Muscle layer of duodenum (tissue), 2 donors: ENCODE measurements around the gene KCNK10.

Source experiments
- H3K27ac ChIP-seq: one replicate; pipeline ENCODE4 v1.7.0; 2013; ENCODE audit warnings: mild to moderate bottlenecking, low read length
- H3K27me3 ChIP-seq: one replicate; pipeline ENCODE4 v1.7.0; 2013; ENCODE audit warnings: low read depth, mild to moderate bottlenecking, control low read depth, low read length
- H3K36me3 ChIP-seq, 2 donors: one replicate each; pipeline ENCODE4 v1.7.0; 2013; ENCODE audit warnings: low read length in 2 of 2, control low read depth in 1 of 2, mild to moderate bottlenecking in 1 of 2; ENCODE audit not compliant: insufficient read depth in 2 of 2, control insufficient read depth in 1 of 2
- H3K4me1 ChIP-seq, 2 donors: one replicate each; pipeline ENCODE4 v1.7.0; 2013; ENCODE audit warnings: low read length in 2 of 2, mild to moderate bottlenecking in 2 of 2, control low read depth in 1 of 2, moderate library complexity in 1 of 2; ENCODE audit not compliant: insufficient read depth in 2 of 2, control insufficient read depth in 1 of 2
- H3K4me3 ChIP-seq, 2 donors: one replicate each; pipeline ENCODE4 v1.7.0; 2013; ENCODE audit warnings: low read length in 2 of 2, low read depth in 1 of 2, mild to moderate bottlenecking in 1 of 2
- H3K9me3 ChIP-seq, 2 donors: one replicate each; pipeline ENCODE4 v1.7.0; 2013; ENCODE audit warnings: low read length in 2 of 2, control low read depth in 1 of 2, mild to moderate bottlenecking in 1 of 2; ENCODE audit not compliant: control insufficient read depth in 1 of 2
- donor health status: healthy.

Gene KCNK10

DNA sequence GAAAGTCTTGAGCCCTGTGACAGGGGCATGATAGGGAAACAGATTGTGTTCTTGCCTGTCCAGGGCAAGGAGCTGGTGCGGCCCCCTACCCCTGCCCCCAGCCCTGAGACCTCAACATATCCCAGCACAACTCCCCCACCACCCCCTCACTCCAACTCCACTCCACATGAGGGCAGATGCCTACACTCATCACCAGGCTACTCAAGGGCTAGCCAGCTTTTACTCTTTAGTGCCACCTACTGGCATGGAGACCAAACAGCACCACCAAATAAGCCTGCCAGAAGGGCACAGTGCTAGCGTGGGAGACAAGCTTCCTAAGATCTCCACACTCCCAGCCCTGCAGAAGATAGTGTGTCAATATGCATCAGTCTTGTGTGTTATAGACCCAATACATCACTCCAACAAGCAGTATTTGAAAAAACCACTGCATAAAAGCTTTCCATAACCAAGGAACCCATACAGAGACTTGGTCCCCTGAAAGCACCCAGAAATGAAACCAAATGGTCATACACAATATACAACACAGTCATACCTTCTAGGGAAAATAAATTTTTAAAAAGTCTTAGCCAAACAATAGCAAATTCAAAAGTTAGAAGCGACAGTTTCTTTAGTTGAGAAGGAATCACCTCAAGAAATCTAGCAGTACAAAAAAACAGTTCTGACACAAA lies 154.4 kb downstream of the KCNK10 start:
- Histone ChIP-seq H3K36me3 (no peaks in the 10 kb centered on the region), H3K4me1 (no peaks in the 10 kb centered on the region), H3K4me3 (no peak overlapping the region), H3K9me3 (peaks cover 0 to 7% of the 10 kb centered on the region in 2 donors), H3K27me3 (no peaks in the 10 kb centered on the region), H3K27ac (no peak overlapping the region)

DNA sequence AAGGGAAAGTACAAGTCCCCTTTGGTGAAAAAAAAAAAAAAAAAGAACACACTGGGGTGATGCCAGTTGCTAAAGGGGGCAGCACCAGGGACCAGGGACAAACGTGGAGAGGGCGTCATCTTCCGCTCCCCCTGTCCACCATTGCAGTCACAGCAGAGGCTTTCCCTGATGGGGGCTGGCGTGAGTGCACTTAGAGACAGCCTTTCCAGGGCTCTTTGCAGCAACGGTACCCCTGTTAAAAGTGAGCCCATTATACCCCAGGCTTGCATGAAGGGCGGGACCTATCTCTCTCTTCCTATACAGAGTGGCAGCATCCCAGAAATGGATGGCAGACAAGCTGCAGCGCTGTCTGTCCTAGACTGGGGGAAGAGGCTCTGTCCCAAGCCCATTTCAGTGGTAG lies 155.0 kb downstream of the KCNK10 start:
- peaks cover 0 to 7% of the 10 kb centered on the region in 2 donors for H3K9me3 ChIP-seq
- no peaks in the 10 kb centered on the region for H3K27me3 ChIP-seq
- no peak overlapping the region for H3K27ac ChIP-seq
- H3K36me3 ChIP-seq = no peaks in the 10 kb centered on the region
- H3K4me1 ChIP-seq = no peaks in the 10 kb centered on the region
- H3K4me3 ChIP-seq = no peak overlapping the region

DNA sequence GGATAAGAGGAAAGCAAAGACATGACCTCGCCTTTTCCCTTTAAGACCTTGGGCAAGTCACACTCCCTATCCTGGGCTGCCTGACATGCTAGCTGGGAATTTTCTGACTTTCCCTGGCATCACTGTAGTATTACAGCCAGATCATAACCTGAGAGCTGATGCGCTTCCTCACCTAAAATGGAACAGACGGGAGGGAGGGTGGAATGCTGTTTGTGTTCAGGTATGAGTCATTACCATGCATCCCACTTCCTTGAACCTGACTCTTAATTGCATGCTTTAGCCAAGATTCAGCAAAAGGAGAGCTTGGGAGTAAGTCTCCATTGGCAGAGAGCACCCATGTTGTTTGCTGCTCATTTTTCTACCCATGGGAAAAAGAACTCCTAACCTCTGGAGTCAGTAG lies 156.5 kb downstream of the KCNK10 start:
- H3K27me3 ChIP-seq = no peaks in the 10 kb centered on the region
- no peaks in the 10 kb centered on the region for H3K36me3 ChIP-seq
- H3K4me3 ChIP-seq = no peak overlapping the region
- H3K27ac ChIP-seq = no peak overlapping the region
- no peaks in the 10 kb centered on the region for H3K4me1 ChIP-seq
- H3K9me3 ChIP-seq = peaks cover 0 to 7% of the 10 kb centered on the region in 2 donors

DNA sequence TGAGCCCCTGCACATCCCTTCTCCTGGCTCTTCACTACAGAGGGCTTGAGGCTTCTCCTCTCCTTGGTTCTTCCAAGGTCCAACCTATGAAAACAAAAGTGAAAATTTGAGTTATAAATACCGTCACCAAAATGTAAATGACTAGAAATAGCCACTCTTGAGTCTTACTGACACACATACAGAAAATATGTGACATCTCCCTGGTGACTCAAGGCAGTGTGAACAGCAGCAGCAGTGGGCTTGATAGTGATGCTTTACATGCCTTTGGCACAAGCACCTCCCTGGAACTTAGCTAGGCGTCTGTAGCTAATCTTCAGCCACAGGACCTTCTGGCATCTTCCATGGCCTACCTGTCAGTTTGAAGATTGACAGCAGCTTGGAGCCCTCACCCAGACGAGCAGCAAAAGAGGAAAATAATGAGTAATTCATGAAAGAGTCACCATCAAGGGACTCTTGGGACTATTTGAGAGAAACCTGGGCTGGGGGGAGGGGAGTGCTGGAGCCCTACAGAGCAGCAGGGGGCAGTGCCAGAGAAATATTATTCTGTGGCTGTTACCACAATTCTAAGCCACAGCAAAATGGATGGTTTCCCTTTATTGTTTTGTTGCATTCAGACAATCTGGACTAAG lies 158.0 kb downstream of the KCNK10 start:
- Histone ChIP-seq H3K27ac (no peak overlapping the region), H3K4me1 (no peaks in the 10 kb centered on the region), H3K27me3 (no peaks in the 10 kb centered on the region), H3K9me3 (peaks cover 0 to 2% of the 10 kb centered on the region in 2 donors), H3K4me3 (no peak overlapping the region), H3K36me3 (no peaks in the 10 kb centered on the region)

DNA sequence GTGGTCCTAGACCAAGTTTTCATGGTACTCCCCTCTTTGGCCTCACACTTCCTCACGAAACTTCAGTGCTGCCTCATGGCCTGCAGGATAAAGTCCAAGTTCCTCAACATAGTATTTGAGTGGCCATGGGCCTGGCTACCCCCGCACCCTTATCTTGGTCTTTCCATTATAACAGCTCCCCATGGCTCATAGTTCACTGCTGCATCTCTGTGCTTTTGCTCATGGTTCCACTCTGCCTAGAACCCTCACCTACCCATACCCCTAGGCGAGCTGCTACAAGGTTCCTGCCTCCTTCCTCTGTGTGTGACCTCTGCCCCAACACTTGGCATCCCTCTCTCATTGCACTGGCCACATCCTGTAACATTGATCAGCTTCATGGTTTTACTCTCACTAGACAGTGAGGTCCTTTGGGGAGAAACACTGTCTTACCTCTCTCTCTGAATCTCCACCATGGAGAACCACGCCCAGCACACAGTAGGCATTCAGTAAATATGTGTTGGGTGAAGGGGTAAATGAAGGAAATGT lies 159.3 kb downstream of the KCNK10 start:
- H3K27me3 ChIP-seq = no peaks in the 10 kb centered on the region
- H3K9me3 ChIP-seq = no peaks in the 10 kb centered on the region
- H3K4me3 ChIP-seq = no peak overlapping the region
- H3K4me1 ChIP-seq = no peaks in the 10 kb centered on the region
- H3K36me3 ChIP-seq = no peaks in the 10 kb centered on the region
- H3K27ac ChIP-seq = no peak overlapping the region

DNA sequence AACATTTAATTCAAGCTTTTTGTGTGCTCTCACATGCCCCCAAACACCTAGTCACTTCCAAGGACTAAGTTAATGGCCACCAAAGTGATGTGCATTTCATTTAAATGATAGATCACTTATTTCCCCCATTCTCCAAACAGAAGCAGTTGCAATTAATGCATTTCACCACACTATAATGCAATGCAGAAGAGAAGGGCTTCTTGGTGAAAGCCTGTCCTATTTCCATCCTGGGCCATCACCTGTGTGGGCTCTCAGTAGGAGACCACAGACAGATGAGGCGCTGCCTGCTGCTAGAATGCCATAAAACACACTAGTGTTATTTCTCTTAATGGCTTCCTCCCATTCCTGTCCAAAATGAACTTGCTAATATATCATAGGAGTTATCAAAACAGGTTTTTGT lies 166.9 kb downstream of the KCNK10 start:
- Histone ChIP-seq H3K4me1 (no peaks in the 10 kb centered on the region), H3K27ac (no peak overlapping the region), H3K9me3 (no peaks in the 10 kb centered on the region), H3K4me3 (no peak overlapping the region), H3K27me3 (no peaks in the 10 kb centered on the region), H3K36me3 (no peaks in the 10 kb centered on the region)

DNA sequence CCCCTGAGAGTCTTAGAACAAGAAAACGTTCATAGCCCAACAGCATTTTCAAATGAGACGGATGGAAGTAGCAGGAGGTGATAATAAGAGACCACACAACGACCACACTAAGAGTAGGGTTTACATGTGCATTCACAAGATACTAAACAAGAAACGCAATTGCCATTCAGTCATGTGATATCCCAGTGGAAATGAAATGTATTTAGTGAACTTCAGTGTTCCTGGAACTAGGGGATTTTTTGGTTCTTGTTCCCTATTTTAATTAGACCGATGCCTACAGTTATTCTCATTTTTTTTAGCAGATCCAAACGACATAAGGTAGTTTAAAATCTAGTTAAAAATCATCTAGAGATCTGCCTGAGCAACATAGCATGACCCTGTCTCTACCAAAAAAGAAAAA lies 168.1 kb downstream of the KCNK10 start:
- Histone ChIP-seq H3K9me3 (no peaks in the 10 kb centered on the region), H3K36me3 (no peaks in the 10 kb centered on the region), H3K27ac (no peak overlapping the region), H3K4me3 (no peak overlapping the region), H3K4me1 (no peaks in the 10 kb centered on the region), H3K27me3 (no peaks in the 10 kb centered on the region)

DNA sequence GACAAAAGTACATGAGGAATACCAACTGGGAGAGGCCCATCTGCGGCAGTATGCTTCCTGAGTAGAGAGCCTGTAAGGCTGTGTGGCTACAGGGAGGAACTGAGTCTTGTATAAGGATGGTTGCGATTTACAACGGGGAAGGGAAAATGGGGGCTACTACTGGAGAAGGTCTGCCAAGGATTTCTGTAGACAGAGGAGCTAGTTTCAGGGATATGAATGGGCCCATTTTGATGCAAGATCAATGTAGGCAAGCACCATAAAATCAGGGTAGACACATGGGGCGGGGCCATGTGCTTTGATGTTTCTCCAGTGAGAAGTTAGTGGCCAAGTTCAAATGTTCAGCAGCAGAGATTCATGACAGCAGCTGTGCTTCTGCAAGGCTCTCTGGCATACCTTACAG lies 168.7 kb downstream of the KCNK10 start:
- Histone ChIP-seq H3K9me3 (no peaks in the 10 kb centered on the region), H3K4me1 (no peaks in the 10 kb centered on the region), H3K4me3 (no peak overlapping the region), H3K36me3 (no peaks in the 10 kb centered on the region), H3K27me3 (no peaks in the 10 kb centered on the region), H3K27ac (no peak overlapping the region)

DNA sequence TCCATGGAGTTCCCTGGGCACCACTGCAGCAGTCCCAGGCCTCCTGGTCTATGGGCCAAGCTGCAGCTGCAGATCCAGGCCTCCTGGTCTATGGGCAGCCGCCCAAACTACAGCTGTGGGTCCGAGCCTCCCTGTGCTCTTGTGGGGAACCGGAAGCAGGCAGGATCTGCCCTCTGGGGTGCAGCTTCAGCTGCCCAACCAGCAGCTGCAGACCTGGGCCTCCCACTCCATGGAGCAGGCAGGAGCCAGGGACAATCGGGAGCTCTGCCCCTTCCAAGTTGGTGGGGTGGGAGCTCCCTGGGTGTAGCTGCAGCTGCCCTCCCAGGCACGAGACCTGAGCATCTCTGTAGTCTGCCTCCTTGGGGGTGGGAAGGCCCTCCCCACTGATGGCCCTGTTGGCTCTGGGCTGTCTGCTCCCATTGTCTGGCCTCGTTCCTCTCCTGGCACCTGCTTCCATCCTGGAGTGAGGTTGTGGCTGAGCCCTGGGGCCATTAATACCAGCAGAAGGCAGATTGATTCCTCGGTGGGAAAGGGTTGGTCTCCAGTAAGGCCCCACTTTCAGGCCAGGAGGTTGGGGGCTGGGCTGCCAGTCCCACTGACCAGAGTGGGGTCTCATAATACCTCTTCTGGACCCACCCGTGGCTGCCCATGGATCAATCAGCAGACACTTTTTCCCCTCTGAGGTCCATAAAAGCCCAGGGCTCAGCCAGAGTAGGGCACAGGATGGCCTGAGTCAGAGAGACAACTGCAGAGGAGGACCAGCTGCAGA lies 176.0 kb downstream of the KCNK10 start:
- H3K4me3 ChIP-seq = no peak overlapping the region
- H3K27ac ChIP-seq = no peak overlapping the region
- H3K36me3 ChIP-seq = no peaks in the 10 kb centered on the region
- no peaks in the 10 kb centered on the region for H3K9me3 ChIP-seq
- no peaks in the 10 kb centered on the region for H3K27me3 ChIP-seq
- no peaks in the 10 kb centered on the region for H3K4me1 ChIP-seq

DNA sequence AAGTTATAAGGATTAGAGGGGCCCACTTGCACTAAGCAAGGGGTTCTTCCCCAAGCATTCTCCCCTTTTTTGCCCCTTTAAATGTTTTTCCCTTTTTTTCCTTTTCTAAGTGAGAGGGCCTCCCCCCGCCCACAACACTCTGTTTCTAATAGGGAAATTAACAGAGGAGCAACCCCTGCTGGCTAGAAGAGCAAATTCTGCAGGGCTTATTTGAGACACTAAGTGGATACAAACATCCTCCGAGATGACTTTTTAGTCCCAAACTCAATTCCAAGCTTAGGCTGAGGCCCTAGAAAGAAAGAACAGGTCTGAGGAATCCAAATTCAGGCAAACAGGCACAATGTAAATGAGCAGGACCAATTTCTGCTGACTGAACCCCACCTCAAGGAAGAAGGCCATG lies 179.3 kb downstream of the KCNK10 start:
- Histone ChIP-seq H3K4me1 (no peaks in the 10 kb centered on the region), H3K9me3 (no peaks in the 10 kb centered on the region), H3K27me3 (no peaks in the 10 kb centered on the region), H3K4me3 (no peak overlapping the region), H3K36me3 (no peaks in the 10 kb centered on the region), H3K27ac (no peak overlapping the region)

DNA sequence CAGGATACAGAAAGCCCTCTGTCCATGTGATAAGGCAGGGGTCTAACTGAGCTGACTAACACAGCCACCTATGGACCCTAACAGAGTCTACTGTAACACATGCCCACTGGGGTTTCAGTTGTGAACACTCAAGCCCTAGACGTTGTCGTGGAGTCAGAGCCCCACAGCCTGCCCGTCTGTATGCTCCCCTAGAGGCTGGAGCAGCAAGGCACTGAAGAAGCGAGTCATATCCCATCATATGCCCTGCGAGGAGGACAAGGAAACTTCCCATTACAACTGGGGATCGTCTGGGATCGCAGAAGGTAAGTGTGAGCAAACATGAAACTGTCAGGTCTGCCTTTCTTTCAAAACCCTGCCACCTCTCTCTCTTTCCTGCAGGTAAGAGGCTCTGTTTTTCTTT lies 180.1 kb downstream of the KCNK10 start:
- H3K4me3 ChIP-seq = no peak overlapping the region
- H3K27ac ChIP-seq = no peak overlapping the region
- no peaks in the 10 kb centered on the region for H3K36me3 ChIP-seq
- no peaks in the 10 kb centered on the region for H3K27me3 ChIP-seq
- H3K4me1 ChIP-seq = no peaks in the 10 kb centered on the region
- H3K9me3 ChIP-seq = no peaks in the 10 kb centered on the region
